Neural cell (in vitro differentiated cells): ENCODE data around the gene TLE1. TPM values are rescaled to one million over a fixed set of nuclear protein-coding genes. Genes with fewer than 3 reads are reported as not detected.
"Not testable (repeated sequence)": the region's sequence is repeated elsewhere in the genome, so short reads cannot be mapped to it uniquely, and the experiment has no call there.

Experiments used
- H2AFZ ChIP-seq: fragments of 200-600, 300-800 bp; sonication (generic), shearing (Covaris generic); 2 replicates; pipeline ENCODE4 v1.6.0; 2014; ENCODE audit warnings: low read depth, mild to moderate bottlenecking, antibody characterized with exemption, low read length, moderate library complexity
- H3F3A ChIP-seq: fragments of 200-600 bp; shearing (Covaris generic); 2 replicates; pipeline ENCODE4 v1.6.1; 2016; ENCODE audit warnings: mild to moderate bottlenecking, moderate library complexity, mixed read lengths, antibody characterized with exemption, low read length; ENCODE audit not compliant: insufficient read depth, poor library complexity, severe bottlenecking
- H3K27ac ChIP-seq: fragments of 200-600, 300-800 bp; sonication (generic), shearing (Covaris generic); 2 replicates; pipeline ENCODE4 v1.5.1; 2014; ENCODE audit warnings: mild to moderate bottlenecking, low read length, moderate library complexity
- H3K27me3 ChIP-seq: fragments of 300-800, 200-600 bp; sonication (generic), shearing (Covaris generic); 2 replicates; pipeline ENCODE4 v1.6.0; 2014; ENCODE audit warnings: mild to moderate bottlenecking, low read depth, low read length, moderate library complexity; ENCODE audit not compliant: insufficient read depth
- H3K36me3 ChIP-seq: fragments of 300-800, 200-600 bp; sonication (generic), shearing (Covaris generic); 2 replicates; pipeline ENCODE4 v1.5.1; 2014; ENCODE audit warnings: mild to moderate bottlenecking, antibody characterized with exemption, low read length, moderate library complexity; ENCODE audit not compliant: insufficient read depth
- H3K4me2 ChIP-seq: fragments of 300-800, 200-600 bp; sonication (generic), shearing (Covaris generic); 2 replicates; pipeline ENCODE4 v1.6.0; 2014; ENCODE audit warnings: mild to moderate bottlenecking, low read length
- H3K4me3 ChIP-seq: fragments of 300-800, 200-600 bp; sonication (generic), shearing (Covaris generic); 2 replicates; pipeline ENCODE4 v1.5.1; 2014; ENCODE audit warnings: mild to moderate bottlenecking, low read length, moderate library complexity
- H3K79me2 ChIP-seq: fragments of 200-600 bp; shearing (Covaris generic); replicated peaks from 2 replicates; pipeline ENCODE4 v1.6.0; 2014; ENCODE audit warnings: mild to moderate bottlenecking, low read length, moderate library complexity; ENCODE audit not compliant: insufficient read depth
- H3K9ac ChIP-seq: fragments of 300-800, 200-600 bp; sonication (generic), shearing (Covaris generic); 2 replicates; pipeline ENCODE4 v1.6.1; 2016; ENCODE audit warnings: mild to moderate bottlenecking, low read length, mixed read lengths
- H3K9me2 ChIP-seq: fragments of 200-600 bp; shearing (Covaris generic); 2 replicates; pipeline ENCODE4 v1.6.1; 2016; ENCODE audit warnings: mild to moderate bottlenecking, low read length, mixed read lengths; ENCODE audit not compliant: insufficient read depth
- H3K9me3 ChIP-seq: fragments of 200-600, 300-800 bp; sonication (generic), shearing (Covaris generic); 2 replicates; pipeline ENCODE4 v1.6.1; 2016; ENCODE audit warnings: mild to moderate bottlenecking, mixed run types, low read length, moderate library complexity, mixed read lengths
- H4K20me1 ChIP-seq: fragments of 200-600 bp; shearing (Covaris generic); 2 replicates; pipeline ENCODE4 v1.6.1; 2016; ENCODE audit warnings: mild to moderate bottlenecking, mixed run types; ENCODE audit not compliant: insufficient read depth
- CTCF ChIP-seq: fragments of 450-650 bp; IDR thresholded peaks from 2 replicates; pipeline ENCODE4 v1.5.1; 2014; ENCODE audit warnings: antibody characterized with exemption, mild to moderate bottlenecking, moderate library complexity; ENCODE audit not compliant: poor library complexity, severe bottlenecking
- EP300 ChIP-seq: fragments of 450-650 bp; conservative IDR thresholded peaks from 2 replicates; pipeline ENCODE4 v1.6.1; 2014; ENCODE audit warnings: antibody characterized with exemption, mild to moderate bottlenecking, moderate library complexity; ENCODE audit not compliant: poor library complexity, severe bottlenecking
- EZH2 ChIP-seq: fragments of 200-600, 300-800 bp; shearing (Covaris generic), sonication (generic); IDR thresholded peaks from 2 replicates; pipeline ENCODE4 v1.6.1; 2014; ENCODE audit warnings: antibody characterized with exemption, low read length, borderline replicate concordance, mild to moderate bottlenecking; ENCODE audit not compliant: insufficient read depth, poor library complexity, severe bottlenecking
- MXI1 ChIP-seq: fragments of 450-650 bp; conservative IDR thresholded peaks from 2 replicates; pipeline ENCODE4 v1.6.1; 2014; ENCODE audit warnings: antibody characterized with exemption, mild to moderate bottlenecking; ENCODE audit not compliant: poor library complexity, severe bottlenecking
- POLR2AphosphoS5 ChIP-seq: IDR thresholded peaks from 2 replicates; pipeline ENCODE4 v1.6.1; 2012
- RAD21 ChIP-seq: fragments of 450-650 bp; conservative IDR thresholded peaks from 2 replicates; pipeline ENCODE4 v1.6.1; 2014; ENCODE audit warnings: antibody characterized with exemption, mild to moderate bottlenecking, moderate library complexity
- SMC3 ChIP-seq: fragments of 450-650 bp; conservative IDR thresholded peaks from 2 replicates; pipeline ENCODE4 v1.6.1; 2014; ENCODE audit warnings: antibody characterized with exemption, mild to moderate bottlenecking, moderate library complexity; ENCODE audit not compliant: poor library complexity
- TAF1 ChIP-seq: IDR thresholded peaks from 2 replicates; pipeline ENCODE4 v1.6.1; 2012; ENCODE audit warnings: low read depth
- polyA plus RNA-seq: library from polyadenylated mRNA; depleted of rRNA; stranded (reverse); fragments of >200 nt; gene quantifications from 2 replicates; pipeline ENCODE4 v1.2.3, GENCODE V29; 2014
- TF ChIP-seq, protein P1 (sequence below): IDR thresholded peaks from 2 replicates; pipeline ENCODE4 v1.6.1; 2012; ENCODE audit warnings: borderline replicate concordance

Gene TLE1
- polyA plus RNA-seq, 1 donor from 2014 or later = 93.6 TPM

- Histone ChIP-seq H3F3A (no peaks in the 10 kb centered on the region), H3K9ac (no peak overlapping the region), H3K27me3 (no peaks in the 10 kb centered on the region), H3K9me2 (no peaks in the 10 kb centered on the region), H3K9me3 (no peaks in the 10 kb centered on the region), H4K20me1 (no peaks in the 10 kb centered on the region), H3K4me3 (no peak overlapping the region), H3K4me2 (no peak overlapping the region), H3K27ac (no peak overlapping the region), H3K79me2 (peaks cover 3% of the 10 kb centered on the region), H2AFZ (no peak overlapping the region), H3K36me3 (peaks cover 13% of the 10 kb centered on the region)
- TF ChIP-seq RAD21 (no peak), EP300 (no peak), TAF1 (no peak), CTCF (no peak), POLR2AphosphoS5 (no peak), MXI1 (no peak), SMC3 (no peak), EZH2 (no peak)
- TF ChIP-seq, protein P1, sequence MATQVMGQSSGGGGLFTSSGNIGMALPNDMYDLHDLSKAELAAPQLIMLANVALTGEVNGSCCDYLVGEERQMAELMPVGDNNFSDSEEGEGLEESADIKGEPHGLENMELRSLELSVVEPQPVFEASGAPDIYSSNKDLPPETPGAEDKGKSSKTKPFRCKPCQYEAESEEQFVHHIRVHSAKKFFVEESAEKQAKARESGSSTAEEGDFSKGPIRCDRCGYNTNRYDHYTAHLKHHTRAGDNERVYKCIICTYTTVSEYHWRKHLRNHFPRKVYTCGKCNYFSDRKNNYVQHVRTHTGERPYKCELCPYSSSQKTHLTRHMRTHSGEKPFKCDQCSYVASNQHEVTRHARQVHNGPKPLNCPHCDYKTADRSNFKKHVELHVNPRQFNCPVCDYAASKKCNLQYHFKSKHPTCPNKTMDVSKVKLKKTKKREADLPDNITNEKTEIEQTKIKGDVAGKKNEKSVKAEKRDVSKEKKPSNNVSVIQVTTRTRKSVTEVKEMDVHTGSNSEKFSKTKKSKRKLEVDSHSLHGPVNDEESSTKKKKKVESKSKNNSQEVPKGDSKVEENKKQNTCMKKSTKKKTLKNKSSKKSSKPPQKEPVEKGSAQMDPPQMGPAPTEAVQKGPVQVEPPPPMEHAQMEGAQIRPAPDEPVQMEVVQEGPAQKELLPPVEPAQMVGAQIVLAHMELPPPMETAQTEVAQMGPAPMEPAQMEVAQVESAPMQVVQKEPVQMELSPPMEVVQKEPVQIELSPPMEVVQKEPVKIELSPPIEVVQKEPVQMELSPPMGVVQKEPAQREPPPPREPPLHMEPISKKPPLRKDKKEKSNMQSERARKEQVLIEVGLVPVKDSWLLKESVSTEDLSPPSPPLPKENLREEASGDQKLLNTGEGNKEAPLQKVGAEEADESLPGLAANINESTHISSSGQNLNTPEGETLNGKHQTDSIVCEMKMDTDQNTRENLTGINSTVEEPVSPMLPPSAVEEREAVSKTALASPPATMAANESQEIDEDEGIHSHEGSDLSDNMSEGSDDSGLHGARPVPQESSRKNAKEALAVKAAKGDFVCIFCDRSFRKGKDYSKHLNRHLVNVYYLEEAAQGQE = no peak
These were observed 81.6 kb downstream of the TLE1 start for GRCh38 chr9:81607593-81608288.

DNA sequence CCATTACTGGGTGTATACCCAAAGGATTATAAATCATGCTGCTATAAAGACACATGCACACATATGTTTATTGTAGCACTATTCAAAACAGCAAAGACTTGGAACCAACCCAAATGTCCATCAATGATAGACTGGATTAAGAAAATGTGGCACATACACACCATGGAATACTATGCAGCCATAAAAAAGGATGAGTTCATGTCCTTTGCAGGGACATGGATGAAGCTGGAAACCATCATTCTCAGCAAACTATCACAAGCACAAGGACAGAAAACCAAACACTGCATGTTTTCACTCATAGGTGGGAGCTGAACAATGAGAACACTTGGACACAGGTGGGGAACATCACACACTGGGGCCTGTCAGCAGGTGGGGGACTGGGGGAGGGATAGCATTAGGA lies 83.1 kb downstream of the TLE1 start:
- not testable (repeated sequence) for H3K9ac ChIP-seq, H3K36me3 ChIP-seq, H3K27ac ChIP-seq, H3F3A ChIP-seq, H3K9me2 ChIP-seq, H3K4me2 ChIP-seq, H3K79me2 ChIP-seq, H3K9me3 ChIP-seq, H3K4me3 ChIP-seq, H3K27me3 ChIP-seq, H4K20me1 ChIP-seq, H2AFZ ChIP-seq
